OCI-M2 (cell line): Measurements from ENCODE around the gene PKNOX2.

ENCODE experiments used
- DNase-seq: peaks from one replicate; lab custom pipeline; 2025; ENCODE audit not compliant: unreplicated experiment; lab: John Stamatoyannopoulos, UW

The PKNOX2 gene

DNA sequence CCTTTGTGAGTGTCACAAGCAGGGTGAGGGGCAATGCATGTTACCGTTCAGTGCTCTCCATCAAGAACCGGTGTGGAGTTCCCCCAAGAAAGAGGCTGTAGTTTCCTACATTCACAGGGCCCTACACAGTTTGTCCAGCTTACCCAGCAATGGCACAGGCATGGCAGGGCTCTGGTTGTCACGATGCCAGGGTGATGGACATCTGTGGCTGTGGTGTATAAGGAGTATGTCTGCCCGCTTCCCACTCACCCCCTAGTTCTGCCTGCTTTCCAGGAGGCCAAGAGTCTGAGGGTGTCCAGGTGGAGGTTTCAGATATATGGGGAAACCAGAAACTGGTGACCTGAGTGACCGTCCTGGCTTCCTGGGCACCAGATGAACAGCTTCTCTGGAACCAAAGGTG lies 116.1 kb downstream of the PKNOX2 start:
- no peak for DNase-seq

DNA sequence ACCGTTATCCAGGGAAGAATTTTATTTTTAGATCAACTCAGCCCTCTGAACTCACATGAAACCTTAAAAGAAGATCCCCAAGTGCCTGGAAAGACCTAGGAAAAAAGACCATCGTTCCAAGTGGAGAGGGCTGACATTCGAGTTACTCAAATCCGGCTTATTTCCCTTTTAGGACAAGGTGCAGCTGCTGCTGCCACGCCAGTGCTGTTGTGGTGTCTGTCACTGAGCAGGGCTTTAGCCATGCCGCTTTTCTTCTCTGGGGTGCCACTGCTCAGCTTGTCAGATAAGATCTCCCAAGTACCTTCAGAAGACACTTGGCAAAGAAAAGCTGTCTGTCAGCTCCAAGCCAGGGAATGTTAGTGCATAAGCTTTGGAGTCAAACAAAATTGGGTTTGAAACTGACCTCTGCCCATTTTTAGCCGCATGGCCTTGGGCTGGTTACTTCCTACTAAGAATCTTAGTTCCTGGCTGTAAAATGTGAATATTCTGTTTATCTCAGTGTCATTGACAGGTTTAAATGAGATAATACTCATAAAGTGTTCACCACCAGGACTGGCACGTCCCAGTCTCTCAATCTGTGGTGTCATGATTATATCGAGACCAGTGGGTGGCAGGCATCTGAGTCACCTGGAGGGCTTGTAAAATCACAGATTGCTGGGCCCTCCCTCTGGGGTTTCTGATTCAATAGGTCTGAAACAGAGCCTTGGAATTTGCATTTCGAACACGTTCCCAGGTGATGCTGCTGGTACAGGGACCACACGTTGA lies 117.5 kb downstream of the PKNOX2 start:
- DNase-seq = no peak

DNA sequence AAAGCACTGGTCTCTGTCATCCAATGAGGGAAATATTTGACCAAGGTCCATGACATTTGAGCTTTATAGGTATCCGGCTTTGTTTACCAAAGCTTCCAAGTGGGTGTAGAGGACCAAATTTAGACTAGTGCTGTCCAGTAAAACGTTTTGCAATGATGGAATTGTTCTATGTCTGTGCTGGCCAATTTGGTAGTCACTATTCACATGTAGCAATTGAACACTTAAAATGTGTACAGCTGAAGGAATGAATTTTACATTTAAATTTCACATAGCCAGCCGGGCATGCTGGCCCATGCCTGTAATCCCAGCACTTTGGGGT lies 118.0 kb downstream of the PKNOX2 start:
- no peak for DNase-seq

DNA sequence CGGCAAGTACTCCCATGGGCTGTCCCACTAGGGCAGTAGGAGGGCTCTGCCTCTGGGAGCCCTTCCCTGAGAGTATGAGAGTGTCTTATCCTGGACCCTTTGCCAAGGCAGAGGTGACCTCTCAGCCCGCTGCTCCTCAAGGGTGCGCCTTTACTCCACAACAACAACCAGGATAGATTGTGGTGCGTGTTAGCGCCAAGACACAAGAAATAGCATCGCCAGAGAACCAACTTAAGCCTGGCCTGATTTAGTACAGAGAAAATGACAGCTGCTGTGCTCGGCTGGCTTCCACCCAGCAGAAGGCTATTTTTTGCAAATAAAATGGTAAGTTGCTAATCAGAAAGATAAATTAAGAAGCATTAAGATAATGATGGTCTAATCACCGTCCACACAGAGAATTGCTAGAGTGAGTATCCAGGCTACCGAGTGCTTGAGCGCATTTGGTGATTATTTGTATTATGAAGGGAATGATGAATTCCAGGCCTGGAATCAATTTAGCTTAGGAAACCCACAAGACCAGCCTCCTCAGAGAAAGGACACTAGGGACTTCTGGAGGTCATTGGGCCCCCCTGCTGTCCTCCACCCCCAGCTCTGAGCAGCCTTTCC lies 119.8 kb downstream of the PKNOX2 start:
- DNase-seq = no peak

DNA sequence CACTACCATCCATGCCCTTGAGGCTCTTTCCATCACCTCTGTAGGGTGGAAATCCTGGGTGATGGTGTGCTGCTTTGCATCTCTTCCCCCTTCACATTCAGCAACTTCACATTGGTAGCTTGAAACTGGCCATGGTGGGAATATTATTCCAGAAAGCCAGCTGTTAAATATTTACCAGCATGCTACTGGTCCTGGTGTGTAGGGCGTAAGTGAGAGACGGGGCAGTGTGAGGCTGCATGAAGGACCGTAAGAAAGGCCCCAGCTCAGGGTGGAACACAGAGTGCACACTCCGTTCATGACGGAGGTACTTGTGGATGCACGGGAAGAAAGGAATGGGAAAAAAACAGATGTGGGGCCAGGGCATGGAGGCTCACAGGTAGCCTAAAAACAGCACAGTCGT lies 121.3 kb downstream of the PKNOX2 start:
- no peak for DNase-seq

DNA sequence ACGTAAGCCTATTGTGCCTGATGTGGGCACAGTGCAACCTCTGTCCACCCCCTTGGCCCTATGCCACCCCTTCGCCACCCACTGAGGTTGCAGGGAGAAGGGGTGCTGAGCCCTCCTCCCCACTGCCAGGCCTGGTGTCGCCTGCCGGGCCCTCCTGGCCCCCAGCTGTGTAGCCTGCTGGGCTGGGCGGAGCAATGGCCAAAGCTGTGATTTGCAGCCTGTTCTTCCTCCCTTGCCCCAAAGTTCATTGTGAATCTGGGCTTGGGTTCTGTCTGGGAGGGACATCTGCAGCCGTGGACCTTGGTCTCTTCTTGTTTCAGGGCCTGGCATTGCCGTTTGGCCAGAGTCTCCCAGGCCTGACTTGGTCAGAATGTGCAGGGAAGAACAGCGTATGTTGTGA lies 121.9 kb downstream of the PKNOX2 start:
- DNase-seq = no peak

DNA sequence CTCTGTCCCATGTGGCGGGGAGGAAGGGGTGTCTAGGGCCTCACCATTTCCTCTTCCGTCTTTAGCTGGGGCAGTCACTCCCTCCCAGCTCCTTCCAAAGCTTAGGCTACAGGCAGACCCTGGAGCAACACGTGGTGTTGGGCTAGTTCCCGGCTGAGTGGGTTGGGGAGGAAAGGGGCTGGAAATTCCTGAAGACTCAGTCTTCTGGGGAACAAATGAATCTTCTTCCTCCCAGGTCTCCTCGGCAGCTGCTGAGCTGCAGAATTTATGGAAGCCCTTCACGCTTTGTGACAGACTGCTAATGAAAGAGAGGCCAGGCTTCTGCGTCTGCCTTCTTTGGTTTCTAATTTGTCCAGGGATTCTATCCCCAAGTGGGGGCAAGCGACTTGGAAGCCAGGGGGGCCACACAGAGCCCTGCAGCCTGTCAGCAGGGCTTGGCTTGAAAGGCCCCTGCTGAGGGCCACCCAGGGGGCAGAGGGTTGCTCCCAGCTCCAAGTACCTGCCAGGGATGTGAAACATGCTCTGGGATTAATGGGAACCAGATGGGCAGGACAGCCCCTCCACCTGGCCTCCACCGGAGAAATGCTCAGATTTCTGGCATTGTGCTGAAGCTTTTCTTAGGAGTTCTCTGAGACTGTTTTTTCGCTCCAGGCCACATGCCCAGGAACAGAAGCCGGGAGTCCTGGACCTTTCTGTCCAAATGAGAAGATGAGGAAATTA lies 123.1 kb downstream of the PKNOX2 start:
- DNase-seq = no peak

DNA sequence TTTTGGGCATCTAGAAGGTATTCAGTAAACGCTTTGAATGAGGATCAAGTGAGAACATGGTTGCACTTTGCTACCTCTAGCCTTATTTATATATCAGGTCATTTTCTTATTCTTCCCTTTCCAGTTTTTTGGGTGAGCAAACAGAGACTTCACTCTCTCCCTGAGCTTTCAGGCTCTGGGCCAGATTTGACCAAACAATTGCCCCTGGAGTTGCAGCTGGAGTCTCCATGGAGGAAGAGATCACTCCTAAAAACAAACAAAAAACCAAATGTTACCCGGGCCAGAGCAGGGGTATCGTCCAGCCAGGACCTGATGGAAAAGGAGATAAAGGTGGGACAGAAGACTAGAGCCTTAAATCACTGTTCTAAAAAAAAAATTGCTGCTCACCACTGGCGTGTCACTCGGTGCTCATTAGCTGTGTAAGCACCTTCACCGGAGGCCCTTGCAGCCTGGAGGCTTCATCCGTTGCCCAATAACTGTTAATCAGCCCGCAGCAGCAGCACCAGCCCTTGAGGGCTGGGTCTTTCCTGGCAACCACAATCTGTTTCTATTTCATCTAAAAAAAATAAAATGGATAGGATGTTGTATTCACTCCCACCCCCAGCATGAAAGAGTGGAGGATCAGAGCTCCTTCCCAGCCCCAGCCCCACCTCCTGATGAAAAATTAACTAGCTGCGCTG lies 125.0 kb downstream of the PKNOX2 start:
- DNase-seq = no peak

DNA sequence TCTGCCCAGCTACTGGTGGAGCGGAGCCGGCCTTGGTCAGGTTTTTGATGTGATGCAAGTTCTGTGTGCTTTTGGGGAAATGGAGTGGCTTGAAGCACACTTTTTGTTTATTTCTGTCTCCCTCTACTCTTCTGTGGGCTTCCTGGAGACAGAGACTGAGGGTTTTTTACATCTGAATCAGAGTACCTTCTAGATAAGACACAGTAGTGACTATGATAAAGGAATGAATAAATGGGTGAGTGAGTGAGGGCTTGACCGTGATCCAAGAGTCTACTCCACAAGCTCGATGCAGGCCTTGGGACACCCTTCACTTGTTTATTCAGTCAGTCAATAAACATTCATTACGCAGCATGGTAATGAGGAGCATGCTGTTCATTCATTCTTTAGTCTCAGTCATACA lies 125.7 kb downstream of the PKNOX2 start:
- DNase-seq = no peak

DNA sequence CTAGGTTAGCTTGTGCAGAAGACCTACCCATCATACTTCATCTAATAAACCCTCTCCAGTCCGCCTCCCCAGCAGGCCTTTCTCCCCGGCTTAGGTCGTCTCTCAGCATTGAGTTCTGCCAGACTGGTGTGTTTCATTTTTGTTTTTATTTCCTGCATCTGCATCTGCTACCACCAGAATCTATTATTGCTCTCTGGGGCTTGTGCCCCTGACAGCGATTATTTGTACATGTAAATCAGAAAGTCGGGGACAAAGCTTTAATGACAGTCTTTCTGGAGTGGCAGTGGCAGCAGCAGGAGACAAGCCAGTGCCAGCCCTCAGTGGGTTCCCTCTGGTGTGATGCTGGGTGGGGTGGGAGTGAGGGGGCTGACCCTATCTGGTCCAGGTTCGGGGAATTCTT lies 127.5 kb downstream of the PKNOX2 start:
- DNase-seq = no peak

DNA sequence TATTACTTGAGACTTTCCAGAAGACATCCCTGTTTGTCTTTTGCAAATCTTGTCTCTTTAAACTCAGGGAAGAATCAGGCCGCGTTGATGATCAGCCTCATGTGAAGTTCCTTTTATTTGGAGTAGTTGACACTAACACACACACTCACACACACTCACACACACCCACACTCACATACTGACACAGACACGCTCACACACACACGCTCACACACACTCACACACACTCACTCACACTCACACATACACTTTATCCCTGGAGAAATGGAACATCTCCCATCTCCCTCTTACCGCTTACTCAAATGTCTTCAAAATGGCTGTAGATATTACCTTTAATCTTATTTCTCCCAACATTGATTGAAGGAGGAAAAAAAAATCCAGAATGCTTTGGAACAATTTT lies 129.0 kb downstream of the PKNOX2 start:
- DNase-seq = no peak

DNA sequence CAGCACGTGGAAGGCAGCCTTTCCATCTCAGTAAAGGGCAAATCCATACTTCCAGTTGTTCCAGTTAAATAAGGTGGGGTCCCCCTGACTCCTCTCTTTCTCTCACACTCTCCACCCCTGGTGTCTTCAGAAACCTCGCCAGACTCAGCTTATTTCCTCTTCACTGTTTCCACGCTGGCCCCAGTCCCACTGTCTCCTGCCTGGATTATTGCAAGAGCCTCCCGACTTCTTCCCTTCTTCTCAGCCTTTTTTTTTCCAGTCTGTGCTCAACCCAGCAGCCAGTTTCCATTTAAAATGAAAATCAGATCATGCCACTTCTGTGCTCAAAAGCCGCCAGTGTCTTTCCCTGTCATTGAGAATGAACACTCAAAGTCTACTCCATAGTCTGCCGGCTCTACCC lies 131.4 kb downstream of the PKNOX2 start:
- DNase-seq = no peak

DNA sequence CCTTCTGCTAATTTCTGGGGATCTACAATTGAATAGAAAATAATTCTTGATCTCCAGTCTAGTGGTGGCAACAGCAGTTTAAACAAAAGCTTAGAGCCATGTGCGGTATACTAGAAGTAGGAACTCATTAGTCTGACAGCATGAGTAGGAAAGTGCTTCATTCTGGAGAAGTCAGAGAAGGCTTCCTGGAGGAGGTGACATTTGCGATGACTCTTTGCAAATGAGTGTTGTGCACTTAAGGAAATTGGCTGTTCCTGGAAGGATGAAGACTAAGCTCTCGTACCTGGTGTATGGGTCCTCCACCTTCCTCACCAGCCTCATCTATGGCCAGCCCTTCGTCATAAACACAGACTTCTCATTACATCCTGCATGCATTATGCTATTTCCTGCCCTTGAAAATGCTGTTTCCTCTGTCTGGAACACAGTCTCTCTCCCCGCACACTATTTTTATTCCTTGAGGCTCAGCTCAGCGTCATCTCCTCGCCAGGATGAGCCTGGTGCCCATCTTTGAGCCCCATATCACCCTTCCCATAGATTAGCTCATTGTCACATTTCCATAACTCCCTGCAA lies 132.9 kb downstream of the PKNOX2 start:
- no peak for DNase-seq

DNA sequence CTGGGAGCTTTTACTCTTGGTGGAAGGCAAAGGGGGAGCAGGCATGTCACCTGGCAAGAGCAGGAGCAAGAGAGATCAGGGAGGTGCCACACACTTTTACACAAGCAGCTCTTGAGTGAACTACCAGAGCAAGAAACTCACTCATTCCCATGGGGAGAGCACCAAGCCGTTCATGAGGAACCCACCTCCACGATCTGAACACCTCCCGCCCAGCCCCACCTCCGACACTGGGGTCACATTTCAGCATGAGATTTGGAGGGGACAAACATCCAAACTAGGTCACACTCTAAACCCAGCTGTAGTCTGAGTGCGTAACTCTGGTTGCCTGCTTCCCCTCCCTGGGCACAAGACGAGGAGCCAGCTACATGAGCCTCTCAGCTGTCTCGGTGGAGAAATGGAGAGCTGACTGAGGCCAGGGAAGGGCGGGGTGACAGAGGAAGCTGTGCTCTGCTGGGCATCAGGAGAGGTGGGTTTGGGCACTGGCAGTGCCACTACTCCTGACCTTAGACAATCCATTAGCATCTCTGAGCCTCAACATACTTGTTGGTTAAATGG lies 134.6 kb downstream of the PKNOX2 start:
- no peak for DNase-seq

DNA sequence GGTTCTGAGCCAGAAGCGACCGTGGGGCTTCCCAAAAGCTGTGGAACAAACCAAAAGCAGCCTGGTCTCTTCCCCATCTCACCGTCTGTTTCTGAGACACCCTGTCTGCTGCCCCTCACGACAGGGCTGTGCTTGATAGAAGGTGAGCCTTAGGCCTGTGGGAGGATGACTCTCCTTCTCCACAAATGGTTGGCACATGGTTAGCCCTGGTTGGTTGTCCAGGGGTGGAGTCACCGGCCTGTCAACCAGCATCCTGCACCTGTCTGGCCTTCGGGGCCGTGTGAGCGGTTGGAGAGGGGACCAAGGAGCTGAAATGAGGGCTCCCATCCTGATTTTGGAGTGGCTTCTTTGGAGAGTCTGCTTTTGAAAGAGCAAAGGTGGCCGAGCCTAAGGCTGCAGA lies 135.3 kb downstream of the PKNOX2 start:
- DNase-seq = no peak

DNA sequence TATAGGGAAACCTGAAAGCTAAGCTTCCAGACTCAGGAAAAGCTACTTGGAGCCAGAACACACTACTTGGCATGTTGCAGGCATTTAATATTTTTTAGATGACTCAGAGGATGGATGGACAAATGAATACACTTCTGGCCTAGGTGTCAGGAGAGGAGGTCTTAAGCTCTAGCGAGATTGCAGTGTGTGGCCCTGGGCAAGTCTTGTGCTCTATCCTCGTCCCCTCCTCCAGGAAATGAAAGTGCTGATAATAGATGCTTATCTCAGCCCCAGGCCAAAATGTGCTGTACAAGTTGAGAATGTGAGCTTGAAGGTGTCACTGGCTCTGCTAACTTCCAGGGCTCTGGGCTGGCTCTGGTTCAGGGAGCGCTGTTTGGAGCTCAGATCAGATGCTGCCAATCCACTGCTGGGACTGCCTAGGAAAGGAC lies 136.3 kb downstream of the PKNOX2 start:
- DNase-seq = no peak

DNA sequence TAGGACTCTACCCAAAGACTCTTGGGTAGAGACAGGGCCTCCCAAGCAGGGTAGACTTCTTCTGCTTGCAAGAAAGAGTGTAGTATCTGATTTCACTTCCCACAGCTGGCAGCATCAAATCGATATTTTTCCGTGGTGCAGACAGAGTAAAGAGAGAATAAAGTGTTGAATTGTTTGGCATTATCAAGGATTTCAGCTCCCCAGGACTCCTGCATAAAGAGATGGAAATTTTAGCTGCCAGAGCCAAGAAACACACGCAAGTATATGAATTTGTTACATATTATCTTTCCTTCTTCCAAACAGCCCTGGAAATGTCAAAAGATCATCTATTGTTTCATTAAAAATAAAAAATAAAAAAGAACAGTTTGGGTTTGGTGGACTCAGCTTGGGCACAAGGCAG lies 136.8 kb downstream of the PKNOX2 start:
- DNase-seq = no peak

DNA sequence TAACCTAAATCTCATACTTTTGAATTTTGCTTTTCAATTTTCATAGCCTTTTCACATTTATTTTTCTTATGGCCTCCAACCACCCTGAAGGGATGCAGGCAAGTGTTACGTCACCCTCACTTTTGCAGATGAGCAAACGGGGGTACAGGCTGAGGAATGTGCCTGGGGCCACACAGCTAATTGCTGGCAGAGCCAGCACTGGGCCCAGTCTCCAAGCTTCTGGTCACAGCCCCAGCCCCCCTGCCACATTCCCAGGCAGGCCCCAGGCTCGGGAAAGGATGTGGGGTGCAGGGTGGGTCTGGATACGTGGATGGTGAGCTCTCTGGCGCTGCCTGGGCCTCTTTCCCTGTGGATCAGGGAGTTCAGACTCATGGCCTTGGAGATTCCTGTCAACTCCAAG lies 138.6 kb downstream of the PKNOX2 start:
- no peak for DNase-seq

DNA sequence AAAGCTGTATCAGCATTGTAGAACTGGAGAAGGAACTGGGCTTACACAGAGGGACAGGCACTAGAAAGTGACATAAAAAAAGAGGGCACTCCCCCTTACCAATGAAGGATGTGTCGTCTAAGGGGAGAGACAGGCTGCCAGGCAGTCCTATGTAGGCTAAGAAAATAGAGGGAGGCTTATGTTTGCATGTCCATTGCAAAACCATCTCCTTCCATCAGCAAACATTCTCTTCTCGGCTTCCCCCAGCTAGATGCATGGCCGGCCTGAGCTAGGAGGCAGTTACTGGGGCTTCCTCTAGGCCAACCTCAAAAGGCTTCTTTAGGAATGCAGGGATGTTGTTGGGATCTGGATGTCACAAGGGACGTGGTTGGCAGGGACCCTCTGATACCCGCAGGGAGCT lies 139.1 kb downstream of the PKNOX2 start:
- DNase-seq = no peak

DNA sequence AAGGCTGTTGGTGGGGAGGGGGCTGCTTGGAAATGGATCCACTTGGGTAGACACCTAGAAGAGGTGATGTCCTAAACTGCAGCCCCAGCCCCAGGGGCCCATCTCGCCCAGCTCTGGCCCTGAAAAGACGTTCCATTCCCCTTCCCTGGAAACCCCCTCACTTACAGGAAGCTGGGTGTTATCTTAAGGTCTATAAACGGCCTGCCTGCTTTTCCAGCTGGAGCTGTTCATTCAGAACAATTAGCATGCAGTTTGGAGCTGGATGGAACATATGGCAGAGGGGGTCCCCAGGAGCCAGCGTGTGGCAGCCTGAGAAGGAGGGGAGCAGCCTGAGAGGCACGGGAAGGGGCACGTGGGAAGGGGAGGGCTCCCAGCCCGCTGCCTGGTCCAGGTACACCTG lies 139.6 kb downstream of the PKNOX2 start:
- DNase-seq = no peak

DNA sequence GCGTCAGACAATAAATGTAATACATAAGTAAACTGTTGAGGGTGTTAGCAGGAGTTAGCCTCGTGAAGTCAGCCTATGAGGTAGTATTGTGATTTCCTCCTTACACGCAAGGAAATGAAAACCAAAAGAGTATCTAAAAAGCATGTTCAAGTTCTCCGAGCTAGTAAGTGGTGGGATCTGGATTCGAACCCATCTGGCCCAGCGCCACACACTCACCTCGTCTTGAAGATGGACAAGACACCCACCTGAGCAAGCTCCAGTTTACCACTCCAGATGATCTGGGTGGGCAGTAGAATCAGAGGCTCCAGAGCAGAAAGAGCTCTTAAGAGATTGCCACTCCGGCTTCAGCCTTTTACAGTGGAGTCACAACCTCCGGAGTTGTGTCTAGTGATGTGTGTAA lies 140.3 kb downstream of the PKNOX2 start:
- no peak for DNase-seq
